Stimulated activated CD8-positive, alpha-beta memory T cell treated with anti-CD3 and anti-CD28 coated beads, Interleukin-7, amount 100 ng/mL, for 24 hours (primary cell): ENCODE results near the gene CFAP45.
A peak's percentile ranks its signal among the peaks of the same experiment; 100 is the strongest.

Source experiments
- DNase-seq: peaks from one replicate; pipeline ENCODE4 v3.0.0-alpha.2; 2020; ENCODE audit warnings: low read depth

CFAP45 gene

DNA sequence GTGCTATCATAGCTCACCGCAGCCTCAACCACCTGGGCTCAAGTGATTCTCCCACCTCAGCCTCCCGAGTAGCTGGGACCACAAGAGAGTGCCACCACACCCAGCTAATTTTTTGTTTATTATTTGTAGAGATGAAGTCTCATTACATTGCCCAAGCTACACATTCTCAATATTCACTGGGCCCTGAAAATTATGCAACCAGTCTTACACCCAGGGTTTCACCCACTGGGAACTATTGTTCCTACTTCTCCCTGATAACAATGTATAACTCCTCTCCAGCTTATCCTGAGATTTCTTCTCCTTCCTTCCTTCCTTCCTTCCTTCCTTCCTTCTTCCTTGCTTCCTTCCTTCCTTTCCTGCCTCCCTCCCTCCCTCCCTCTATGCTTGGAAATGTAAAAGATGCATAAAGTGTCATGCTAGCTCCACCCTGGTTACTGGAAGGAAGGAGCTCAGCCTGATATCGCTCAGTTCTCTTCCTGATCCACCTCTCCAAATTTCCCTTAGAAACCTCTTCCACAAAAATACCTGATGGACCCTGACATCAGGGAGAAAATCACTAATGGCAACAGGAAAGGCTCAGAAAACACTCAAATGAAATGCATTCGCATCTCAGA is 26.3 kb downstream of the CFAP45 start:
- no peak for DNase-seq

DNA sequence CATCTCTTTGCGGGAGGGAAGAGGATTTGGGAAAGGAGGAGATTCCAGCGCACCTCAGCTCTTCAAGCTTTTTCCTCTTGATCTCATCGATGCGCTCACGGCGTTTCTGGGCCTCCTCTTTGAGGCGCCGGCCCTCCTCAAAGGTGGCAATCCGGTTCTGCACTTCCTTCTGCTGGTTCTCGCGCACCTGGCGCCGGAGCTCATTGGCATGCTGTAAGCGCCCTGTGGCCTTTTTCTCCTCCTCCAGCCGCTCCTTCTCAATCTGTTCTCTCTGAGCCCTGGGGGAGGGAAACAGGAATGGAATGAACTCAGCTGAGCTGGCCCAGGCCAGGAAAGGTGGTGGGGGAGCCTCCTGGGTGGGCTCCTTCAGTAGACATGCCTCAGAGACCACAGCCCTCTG is 27.1 kb downstream of the CFAP45 start:
- no peak for DNase-seq

DNA sequence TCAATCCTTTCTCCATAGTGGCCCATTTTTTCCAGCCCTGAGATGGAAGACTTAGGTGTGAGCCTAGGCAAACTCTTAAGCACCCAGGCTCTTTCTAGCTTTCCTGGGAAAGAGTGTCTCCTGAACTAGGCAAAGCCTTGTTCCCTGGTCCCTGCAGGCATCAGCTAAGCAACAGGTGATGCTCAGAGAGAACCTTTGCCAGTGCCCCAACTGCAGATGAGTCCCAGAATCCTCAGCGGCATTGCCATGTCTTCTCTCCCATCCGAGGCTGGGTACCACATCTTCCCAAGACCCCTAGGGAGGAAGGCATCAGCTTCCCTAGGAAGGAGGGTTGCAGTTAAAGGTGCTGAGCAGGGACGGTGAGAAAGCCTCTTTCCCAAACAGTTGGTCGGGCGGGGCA is 29.3 kb downstream of the CFAP45 start:
- no peak for DNase-seq

DNA sequence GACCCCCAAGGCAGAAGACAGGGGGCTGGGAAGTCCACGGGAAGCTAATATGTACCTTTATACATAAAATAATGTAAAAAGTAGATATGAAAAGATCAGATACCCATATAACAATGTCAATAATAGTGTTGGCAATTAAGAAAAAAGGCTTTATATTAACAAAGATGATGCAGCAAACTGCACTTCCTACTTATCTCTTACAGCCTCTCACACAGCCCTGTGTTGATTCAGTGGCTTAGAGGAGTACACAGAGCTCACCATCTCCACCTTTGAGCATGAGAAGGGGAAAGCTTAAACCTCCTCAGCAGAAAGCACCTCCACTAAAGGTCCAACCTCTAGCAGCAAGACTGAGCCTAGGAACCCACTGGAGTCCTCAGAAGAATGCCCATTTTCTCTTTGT is 30.4 kb downstream of the CFAP45 start:
- DNase-seq, result no peak

DNA sequence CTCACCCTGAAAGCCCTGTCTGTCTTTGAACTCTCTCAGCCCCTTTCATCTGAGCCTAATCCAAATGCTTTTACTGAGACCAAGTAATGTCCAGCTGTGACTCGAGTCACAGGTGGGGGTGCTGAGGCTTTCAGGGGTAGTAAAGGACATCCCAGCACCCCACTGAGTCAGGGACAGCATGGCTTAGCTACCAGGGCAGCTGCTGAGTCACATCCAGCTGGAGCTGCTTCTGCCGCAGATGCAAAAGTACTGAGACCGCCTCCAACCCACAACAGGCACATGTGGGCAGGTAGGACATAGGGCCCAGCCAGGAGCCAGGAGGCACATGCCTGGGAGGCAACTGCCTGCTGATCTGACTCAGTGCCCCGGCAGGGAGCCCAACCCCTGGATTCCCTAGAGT is 30.8 kb downstream of the CFAP45 start:
- no peak for DNase-seq

DNA sequence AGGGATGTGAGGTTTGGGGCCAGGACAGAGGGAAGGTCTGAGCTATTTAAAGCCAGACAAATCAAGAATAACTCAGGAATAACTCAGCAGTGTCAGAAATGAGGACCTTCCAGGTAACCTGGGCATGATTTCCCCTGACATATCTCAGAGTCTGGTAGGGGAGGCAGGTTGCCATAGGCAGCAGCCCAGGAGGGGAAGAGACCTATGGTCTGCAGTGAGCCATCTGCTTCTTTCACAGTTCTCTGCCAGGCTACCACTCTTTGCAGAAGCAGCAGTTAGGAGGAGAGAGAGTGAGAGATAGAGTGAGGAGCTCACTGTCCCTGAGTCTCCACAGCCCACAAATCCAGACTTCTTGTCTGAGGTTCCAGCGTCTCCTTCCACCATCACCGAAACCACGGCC is 31.2 kb downstream of the CFAP45 start:
- DNase-seq, result no peak

DNA sequence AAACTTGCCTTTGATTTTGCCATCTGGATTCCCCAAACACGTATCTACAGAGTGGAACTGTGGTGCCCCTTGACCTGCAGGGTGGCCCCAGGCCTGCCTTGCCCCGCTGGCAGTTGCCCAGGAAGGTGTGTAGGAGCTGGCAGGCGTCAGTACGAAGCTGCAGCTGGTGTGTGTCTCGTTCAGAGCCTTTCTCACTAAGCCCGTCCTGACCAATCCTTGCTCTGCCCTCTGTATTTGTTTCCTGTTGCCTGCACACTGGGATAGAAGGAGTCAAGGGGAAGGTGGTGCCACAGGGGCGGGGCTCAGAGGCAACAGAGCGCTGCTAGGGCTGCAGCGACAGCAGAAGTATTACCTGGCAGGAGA is 32.3 kb downstream of the CFAP45 start:
- no peak for DNase-seq

DNA sequence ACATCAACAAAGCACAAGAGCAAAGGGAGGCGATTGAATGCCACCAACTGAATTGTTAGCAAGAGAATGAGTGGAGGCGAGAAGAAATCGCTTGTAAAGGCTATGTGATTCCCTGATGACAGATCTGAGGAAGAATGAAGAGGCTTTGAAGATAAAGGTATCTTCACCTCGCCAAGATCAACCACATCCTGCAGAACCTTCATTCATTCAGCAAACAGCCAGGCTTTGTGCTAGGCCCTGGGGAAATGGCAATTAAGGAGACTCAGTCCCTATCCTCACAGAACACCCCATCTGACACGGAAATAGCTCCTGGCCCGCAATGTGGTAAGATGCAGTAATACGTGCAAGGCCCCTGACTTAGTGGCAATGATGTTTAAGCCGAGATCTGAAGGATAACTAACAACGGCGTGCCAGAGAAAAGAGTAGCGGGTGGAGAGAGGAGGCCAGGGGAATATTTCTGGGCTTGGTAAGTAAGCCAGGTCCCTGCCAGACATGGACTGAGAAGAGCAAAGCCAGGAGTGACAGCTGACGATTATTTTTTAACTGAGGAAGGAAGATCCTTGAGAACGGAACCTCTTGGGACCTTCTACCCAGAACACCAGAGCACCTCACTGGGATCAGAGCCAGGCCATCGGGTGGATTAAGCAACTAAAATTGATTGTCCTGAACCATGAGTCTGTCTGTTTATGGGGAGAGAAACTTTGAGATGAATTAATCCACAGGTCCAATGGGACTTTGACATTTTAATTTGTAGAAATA is 32.9 kb downstream of the CFAP45 start:
- no peak for DNase-seq

DNA sequence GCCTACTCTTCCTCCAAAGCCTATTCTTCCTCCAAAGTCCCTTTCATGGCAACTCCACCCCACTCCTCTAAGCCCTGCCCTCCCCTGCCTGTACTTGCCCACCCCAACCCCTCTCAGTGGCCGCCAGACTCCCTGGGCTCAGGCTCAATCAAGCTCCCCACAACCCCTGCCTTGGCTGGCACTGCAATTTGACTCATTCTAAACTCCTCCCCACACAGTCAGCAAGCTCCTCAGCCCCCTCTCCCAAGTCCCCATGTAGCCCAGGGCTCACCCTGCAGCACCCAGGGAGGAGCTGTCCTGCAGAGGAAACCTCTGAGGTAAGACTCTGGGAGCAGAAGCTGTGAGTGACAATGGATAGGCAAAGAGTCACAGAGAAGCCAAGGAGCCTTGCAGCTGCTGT is 33.9 kb downstream of the CFAP45 start:
- no peak for DNase-seq

DNA sequence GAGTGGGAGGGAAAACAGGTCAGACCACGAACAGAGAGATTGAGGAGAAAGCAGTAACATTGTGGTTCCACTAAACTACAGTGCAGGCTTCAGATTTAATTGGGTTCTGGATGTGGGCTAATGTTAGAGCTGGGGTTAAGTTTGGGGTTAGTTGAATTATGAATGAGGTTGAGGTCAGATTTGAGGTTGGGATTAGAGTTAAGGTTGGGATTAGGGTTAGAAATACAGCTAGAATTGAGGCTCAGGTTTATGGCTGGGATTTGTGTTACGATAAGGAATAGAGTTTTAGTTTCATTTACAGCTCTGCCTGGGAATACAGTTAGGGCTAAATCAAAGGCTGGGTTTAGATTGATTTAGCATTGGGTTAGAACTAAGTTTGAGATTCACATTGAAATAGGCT is 35.7 kb downstream of the CFAP45 start:
- no peak for DNase-seq

DNA sequence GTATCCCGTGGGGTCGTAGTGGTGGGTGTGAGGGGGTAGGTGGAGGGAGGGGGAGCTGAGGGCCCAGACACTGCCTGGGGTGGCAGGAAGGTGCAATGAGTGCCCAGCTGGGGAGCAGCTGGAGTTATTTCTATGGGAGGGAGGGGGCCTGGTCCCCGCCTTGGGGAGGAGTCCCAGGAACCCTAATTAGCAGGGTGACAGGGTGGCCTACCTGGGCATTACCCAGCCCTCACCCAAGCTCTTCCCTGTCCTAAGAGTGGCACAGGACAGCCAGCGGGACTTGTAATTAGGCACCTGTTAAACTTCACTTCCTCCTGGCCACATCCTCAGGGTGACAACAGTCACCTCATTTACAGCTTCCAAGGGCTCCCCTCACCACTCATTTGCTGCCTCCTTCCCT is 37.4 kb downstream of the CFAP45 start, which contains the start of gene VSIG8:
Gene VSIG8, minus strand, starts transcription at position 101 of the 400 bp plus-strand sequence. CDS start 136 bp downstream, outside the sequence.
- DNase-seq, result no peak

DNA sequence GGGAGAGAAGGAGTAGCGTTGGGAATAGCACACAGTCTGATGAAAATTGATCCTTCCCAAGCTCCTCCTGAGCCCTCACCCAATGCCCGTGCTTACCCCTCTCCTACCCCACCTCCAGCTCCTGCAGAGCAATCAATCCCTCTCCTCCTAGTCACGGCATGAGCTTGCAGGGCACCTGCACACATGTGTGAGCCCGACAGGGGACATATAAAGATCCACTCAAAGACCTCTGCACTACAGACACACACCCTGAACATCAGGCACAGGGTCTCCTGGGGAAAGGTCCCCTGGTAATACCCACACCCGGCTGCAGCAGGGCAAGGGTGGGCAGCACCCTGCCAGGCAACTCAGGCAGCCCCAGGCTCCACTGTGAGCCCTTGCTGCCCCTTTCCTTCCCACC is 37.9 kb downstream of the CFAP45 start:
- DNase-seq, result no peak

DNA sequence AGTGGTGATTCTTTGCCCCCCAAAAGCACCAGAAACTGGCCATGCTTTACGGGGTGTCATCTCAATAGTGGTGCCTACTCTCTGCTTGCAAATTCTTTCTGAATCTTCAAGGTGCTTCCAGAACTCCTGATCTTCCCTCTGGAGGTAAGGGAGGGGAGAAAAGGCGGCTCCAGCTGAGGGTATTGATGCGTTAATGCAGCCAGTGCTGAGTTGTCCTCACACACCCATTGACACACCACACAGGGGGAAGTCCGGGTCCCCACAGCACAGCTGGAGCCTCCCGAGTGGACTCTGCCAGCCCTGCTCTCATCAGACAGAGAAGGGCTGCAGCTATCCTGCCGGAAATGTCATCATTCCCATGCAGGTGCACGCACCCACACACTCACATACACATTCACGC is 38.7 kb downstream of the CFAP45 start:
- DNase-seq, result no peak

DNA sequence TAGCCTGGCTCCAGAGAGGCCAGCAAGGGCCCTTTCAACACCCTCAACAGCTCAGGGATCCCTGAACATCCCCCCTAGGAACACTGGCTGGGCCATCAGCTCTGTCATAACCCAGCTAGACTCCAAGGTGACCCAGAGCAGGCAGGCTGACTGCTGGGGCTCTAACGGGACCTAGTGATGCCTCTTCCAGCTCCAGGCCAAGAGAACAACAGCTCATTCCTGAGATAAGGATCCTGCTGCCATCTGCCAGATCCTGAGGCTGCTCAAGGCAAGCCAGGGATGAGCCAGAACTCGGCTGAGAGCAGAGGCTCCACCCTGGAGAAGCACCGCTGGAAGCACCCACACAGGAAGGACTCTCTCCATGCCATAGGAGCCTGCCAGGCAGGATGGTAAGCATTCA is 39.5 kb downstream of the CFAP45 start:
- DNase-seq, result no peak

DNA sequence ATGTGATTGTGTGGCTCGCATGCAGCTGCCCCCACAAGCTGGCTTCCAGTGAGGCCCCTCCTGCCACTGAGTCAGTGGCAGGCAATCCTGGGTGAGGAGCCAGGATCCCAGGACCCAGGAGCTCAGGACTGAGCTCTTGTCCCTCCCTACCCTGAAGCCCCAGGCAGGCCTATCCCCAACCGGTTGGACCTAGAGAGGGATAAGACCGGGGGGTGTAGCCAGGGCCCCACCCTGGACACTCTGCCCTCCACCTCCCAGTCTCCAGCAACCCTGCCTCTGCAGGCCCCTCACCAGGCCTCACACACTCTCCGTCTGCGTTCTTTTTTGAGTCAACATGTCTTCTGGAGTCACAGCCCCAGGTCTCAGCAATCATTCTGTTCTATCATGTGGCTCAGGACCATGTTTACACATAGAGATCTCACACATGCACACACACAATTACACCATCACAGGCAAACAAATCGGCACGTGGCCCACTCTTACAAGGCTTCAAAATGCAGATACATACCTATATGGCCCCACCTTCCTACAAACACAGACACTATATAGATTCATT is 40.1 kb downstream of the CFAP45 start:
- no peak for DNase-seq

DNA sequence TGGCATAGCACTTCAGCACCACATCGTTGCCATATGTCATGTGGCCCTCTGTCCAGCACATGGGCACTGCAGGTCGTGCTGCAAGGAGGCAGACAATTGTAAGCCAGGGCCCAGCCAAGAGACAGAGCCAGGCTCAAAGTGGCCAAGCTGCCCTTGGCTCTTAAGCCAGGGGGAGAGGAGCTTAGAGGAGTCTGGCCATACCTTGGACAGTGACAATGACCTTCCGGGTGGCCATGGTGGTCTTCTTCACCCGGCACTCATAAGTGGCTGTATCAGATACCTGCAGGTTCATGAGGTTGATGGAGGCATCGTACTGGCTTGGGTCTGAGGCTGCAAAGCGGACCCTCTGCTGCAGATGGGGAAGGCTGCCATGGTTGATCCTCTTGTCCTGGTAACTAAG is 42.1 kb downstream of the CFAP45 start:
- DNase-seq, result no peak

DNA sequence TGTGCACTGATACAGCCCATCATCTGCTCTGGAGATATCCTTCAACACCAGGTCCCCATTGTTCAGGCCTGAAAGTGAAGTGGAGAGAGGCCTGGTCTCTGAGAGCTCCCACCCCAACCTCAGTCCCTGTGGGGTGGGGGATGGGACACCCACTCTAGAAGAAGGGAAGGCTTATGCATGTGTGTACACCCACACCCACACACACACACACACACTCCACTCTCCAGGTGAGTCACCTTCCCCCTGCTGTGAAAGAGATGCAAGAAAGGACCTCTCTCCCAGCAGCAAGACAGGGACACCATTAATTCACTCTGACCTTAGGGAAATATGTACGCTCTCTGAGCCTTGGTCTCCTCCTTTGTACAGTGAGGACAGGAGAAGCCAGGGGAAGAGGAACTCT is 43.4 kb downstream of the CFAP45 start:
- no peak for DNase-seq

DNA sequence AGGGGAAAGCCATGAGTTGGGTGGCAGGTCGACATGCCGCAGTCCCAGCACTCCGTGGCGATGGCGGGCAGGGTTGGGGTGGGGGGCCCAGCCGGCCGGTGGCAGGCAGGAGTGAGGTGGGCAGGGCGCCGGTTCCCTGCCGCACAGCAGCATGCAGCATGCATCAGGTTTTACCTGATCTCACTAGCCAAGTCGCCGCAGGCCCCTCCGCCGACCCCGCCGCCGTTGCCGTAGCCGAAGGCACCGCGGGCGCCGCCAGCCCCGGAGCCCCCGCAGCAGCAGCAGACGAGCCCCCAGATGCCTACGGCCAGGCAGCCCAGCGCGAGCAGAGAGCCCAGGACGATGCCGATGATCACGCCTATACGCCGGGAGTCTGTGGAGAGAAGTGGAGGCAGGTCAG is 44.3 kb downstream of the CFAP45 start:
- DNase-seq, result no peak

DNA sequence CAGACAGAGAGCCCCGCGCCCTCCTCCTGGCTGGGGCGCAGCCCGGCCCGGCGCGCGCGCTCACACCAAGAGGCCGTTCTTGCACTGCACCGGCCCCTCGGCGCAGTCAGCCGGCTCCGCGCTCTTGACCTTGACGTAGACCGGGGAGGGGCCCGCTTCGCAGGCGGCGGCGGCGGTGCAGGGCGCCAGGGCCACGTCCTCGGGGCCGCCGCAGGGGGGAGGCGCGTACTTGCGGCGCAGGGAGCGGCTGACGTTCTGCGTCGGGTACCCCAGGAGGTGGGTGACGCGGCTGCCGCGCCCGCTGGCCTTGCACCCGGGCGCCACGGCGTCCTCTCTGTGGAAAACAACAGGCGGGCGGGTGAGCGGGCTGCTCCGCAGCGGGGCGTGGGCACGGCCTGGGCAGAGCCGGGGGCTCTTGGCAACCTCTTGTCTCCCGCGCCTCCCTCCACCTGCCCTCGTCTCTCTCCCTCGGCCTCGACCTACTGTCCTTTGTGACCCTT is 45.2 kb downstream of the CFAP45 start:
- peak; percentile 48 for DNase-seq

DNA sequence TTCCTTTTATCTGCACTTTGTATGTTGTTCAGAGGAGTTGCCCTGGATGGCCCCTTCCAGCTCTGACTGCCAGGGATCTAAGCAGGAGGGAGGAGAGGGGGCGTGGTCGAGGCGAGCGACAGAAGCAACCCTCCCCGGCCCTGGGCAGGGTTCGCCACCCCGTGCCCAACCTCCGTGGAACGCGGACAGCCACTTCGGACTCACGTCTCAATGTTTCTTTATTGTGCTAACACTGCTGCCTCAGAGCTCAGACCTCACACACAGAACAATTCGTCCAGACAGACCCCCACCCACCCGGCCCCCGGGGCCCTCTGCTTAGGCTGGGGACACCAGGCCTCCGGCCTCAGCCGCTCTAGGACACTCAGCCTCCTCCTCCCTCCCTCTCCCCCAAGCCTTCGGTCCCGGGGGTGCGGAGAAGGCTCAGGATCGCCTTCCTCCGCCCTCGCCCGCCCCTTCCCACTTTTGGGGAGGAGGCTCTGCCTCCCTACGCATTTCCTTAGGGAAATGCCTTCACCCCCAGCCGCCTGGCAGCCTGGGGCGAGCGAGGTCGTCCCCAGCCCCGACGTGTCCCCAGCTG is 45.8 kb downstream of the CFAP45 start:
- no peak for DNase-seq

DNA sequence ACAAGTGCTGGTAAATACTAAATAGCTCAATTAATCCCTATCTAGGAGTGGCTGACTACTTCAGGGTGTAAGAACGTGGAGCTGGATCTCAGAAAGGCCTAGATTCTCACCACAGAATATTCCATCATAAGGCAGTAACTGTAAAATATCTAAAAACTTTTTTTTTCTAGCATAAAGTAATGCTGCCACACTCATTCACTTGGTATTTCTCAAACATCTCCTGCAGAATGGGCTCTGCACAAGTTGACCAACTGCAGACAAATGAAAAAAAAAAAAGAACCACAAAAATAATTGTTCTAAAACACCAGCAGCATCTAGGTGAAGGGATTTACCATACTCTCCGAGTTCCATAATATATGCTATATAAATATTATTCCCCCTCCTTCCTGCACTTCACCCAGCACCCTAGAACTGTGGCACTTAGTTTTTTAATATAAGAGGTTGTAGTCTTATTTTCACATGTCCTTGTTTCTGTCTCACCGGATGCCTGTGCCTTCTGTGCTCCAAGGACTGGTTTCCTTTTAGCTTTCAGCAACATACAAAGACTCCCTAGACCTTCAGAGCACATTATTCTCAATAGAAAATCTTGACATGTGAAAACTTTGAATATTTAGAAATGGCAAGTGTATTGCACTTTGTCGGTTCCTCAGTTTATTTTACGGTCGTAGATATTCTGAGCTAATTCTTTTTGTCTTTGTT is 46.4 kb downstream of the CFAP45 start:
- no peak for DNase-seq

DNA sequence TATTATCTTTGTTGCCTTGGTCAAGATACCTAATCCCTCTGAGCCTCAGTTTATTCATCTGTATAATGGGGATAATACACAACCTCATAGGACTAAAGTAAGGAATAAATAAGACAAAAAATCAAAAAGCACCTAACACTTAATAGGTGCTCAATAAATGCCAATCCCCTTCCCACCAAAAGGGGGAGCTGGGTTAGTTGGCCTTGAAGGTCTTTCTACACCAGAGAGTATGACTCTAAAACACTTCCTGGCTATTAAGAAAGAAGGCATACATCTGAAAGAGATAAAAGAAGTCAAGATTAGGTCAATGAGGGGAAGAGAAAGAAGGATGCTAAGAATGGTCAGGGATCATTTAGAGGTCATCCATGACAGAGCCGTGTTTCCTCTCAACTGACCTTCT is 48.6 kb downstream of the CFAP45 start:
- no peak for DNase-seq
